HepG2 (cell line): ENCODE results near the gene TIMM44. TPM values are rescaled to one million over a fixed set of nuclear protein-coding genes. Genes with fewer than 3 reads are reported as not detected.

Experiments used
- AHDC1 ChIP-seq: sonication (generic); formaldehyde crosslinking; IDR thresholded peaks from 2 replicates; pipeline ENCODE4 v1.5.1; 2020; ENCODE audit warnings: mild to moderate bottlenecking, missing genetic modification reagents, borderline replicate concordance
- ATF1 ChIP-seq: IDR thresholded peaks from 2 replicates; pipeline ENCODE4 v1.6.1; 2016; ENCODE audit warnings: mild to moderate bottlenecking, control low read depth
- BORCS8-MEF2B ChIP-seq: sonication (generic); formaldehyde crosslinking; IDR thresholded peaks from 2 replicates; pipeline ENCODE4 v1.8.0; 2022; ENCODE audit warnings: mild to moderate bottlenecking, missing genetic modification reagents
- CCAR2 ChIP-seq: fragments of 200-400 bp; formaldehyde crosslinking; optimal IDR thresholded peaks from 2 replicates; pipeline ENCODE3; 2018; ENCODE audit warnings: low read depth, mild to moderate bottlenecking, low read length, moderate library complexity
- NCOR1 ChIP-seq: fragments of 200-600 bp; sonication (generic); IDR thresholded peaks from 2 replicates; pipeline ENCODE4 v1.7.0; 2017; ENCODE audit warnings: antibody characterized with exemption, low read length, borderline replicate concordance
- NR2F6 ChIP-seq, 2 experiments: IDR thresholded peaks; 2 replicates each; pipeline ENCODE4 v1.6.1; 2016; ENCODE audit warnings: antibody characterized with exemption in 1 of 2, mild to moderate bottlenecking in 1 of 2
- TBL1XR1 ChIP-seq: fragments of 150-350 bp; IDR thresholded peaks from 2 replicates; pipeline ENCODE4 v1.6.1; 2014; ENCODE audit warnings: borderline replicate concordance, low read length; ENCODE audit not compliant: partially characterized antibody
- TOE1 ChIP-seq: sonication (generic); formaldehyde crosslinking; IDR thresholded peaks from 2 replicates; pipeline ENCODE4 v1.4.0; 2020; ENCODE audit warnings: mild to moderate bottlenecking, missing genetic modification reagents
- TRIM24 ChIP-seq: sonication (generic); formaldehyde crosslinking; IDR thresholded peaks from 2 replicates; pipeline ENCODE4 v1.8.0; 2022; ENCODE audit warnings: mild to moderate bottlenecking, missing genetic modification reagents
- ZNF101 ChIP-seq: sonication (generic); formaldehyde crosslinking; IDR thresholded peaks from 2 replicates; pipeline ENCODE4 v1.4.0; 2020; ENCODE audit warnings: mild to moderate bottlenecking, low read depth, missing genetic modification reagents, borderline replicate concordance
- ZNF264 ChIP-seq: sonication (generic); formaldehyde crosslinking; IDR thresholded peaks from 2 replicates; pipeline ENCODE4 v1.4.0; 2020; ENCODE audit warnings: missing genetic modification reagents
- ZNF343 ChIP-seq: sonication (generic); formaldehyde crosslinking; IDR thresholded peaks from 2 replicates; pipeline ENCODE4 v1.4.0; 2020; ENCODE audit warnings: mild to moderate bottlenecking, missing genetic modification reagents
- ZNF687 ChIP-seq: sonication (generic); formaldehyde crosslinking; IDR thresholded peaks from 2 replicates; pipeline ENCODE4 v1.5.1; 2020; ENCODE audit warnings: mild to moderate bottlenecking, missing genetic modification reagents, moderate library complexity
- ZNF737 ChIP-seq: sonication (generic); formaldehyde crosslinking; IDR thresholded peaks from 2 replicates; pipeline ENCODE4 v1.5.0; 2020; ENCODE audit warnings: missing genetic modification reagents, mild to moderate bottlenecking, borderline replicate concordance
- ZNF777 ChIP-seq: sonication (generic); formaldehyde crosslinking; IDR thresholded peaks from 2 replicates; pipeline ENCODE4 v1.4.0; 2020; ENCODE audit warnings: missing genetic modification reagents
- ZNF879 ChIP-seq: sonication (generic); formaldehyde crosslinking; IDR thresholded peaks from 2 replicates; pipeline ENCODE4 v1.8.1; 2023; ENCODE audit warnings: missing genetic modification reagents
- polyA plus RNA-seq, 8 experiments: library from polyadenylated mRNA; depleted of rRNA in 3 of 8; stranded (reverse) in 7 of 8; unstranded in 1 of 8; fragments of >200 nt; fragmentation: Illumina TruSeq in 4 of 8; extraction: Trizol in 4 of 8; gene quantifications; 2 replicates each; pipeline versions ENCODE4 v1.2.1 to v1.2.3, GENCODE V29; 2011 to 2016; ENCODE audit warnings: low read depth in 4 of 8, missing spikeins in 1 of 8, mixed read lengths in 1 of 8; ENCODE audit not compliant: insufficient read depth in 1 of 8
- total RNA-seq, 5 experiments: library from RNA; depleted of rRNA; stranded (reverse); fragments of >200 nt; fragmentation: Illumina TruSeq; extraction: Trizol; gene quantifications; 2 replicates each; pipeline ENCODE4 v1.2.3, GENCODE V29; 2016; ENCODE audit warnings: low read depth in 1 of 5
- TF ChIP-seq, protein P1 (sequence below): sonication (generic); formaldehyde crosslinking; conservative IDR thresholded peaks from 2 replicates; pipeline ENCODE4 v1.4.0; 2020; ENCODE audit warnings: missing genetic modification reagents
- TF ChIP-seq, protein P2 (sequence below): sonication (generic); formaldehyde crosslinking; IDR thresholded peaks from 2 replicates; pipeline ENCODE4 v1.5.0; 2020; ENCODE audit warnings: missing genetic modification reagents, mild to moderate bottlenecking, borderline replicate concordance

The TIMM44 gene
- total and polyA plus RNA-seq, 2 of the 13 experiments (the other 11 are each of a cell fraction or from before 2014, with no cell fraction given): 42.9 to 72.6 TPM

DNA sequence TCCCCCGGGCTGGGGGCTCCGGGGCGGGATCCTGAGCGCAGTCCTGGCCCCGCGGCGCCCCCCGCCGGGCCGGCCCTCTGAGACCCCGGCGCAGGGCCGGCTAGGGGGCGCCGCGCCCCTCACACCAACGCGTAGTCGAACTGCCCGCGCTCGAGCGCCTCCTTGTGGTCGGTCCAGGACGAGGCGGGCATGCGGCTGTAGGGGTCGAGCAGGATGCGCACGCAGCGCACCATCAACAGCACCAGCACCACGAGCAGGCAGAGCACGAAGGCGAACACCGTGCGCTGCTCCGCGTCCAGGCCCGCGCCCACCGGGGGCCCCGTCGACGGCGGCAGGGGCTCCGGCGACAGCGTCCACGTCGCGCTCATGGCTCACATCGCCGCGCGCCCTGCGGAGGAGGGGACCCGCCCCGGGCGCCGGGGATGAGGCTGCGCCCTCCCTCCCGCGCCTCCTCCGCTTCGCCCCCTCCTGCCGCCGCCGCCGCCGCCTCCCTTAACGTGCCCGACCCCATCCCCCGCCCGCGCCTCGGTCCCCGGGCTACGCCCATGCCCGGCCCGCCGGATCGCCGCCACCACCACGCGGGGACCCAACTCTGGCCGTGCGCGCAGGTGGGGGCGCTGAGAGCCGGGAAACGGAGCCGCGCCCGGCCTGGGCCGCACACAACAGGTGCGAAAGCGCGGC, 18.2 kb downstream of the TIMM44 start (continued):
- TF ChIP-seq, protein P1, sequence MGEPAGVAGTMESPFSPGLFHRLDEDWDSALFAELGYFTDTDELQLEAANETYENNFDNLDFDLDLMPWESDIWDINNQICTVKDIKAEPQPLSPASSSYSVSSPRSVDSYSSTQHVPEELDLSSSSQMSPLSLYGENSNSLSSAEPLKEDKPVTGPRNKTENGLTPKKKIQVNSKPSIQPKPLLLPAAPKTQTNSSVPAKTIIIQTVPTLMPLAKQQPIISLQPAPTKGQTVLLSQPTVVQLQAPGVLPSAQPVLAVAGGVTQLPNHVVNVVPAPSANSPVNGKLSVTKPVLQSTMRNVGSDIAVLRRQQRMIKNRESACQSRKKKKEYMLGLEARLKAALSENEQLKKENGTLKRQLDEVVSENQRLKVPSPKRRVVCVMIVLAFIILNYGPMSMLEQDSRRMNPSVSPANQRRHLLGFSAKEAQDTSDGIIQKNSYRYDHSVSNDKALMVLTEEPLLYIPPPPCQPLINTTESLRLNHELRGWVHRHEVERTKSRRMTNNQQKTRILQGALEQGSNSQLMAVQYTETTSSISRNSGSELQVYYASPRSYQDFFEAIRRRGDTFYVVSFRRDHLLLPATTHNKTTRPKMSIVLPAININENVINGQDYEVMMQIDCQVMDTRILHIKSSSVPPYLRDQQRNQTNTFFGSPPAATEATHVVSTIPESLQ: no peak
- TF ChIP-seq ZNF737: no peak
- TF ChIP-seq, protein P2, sequence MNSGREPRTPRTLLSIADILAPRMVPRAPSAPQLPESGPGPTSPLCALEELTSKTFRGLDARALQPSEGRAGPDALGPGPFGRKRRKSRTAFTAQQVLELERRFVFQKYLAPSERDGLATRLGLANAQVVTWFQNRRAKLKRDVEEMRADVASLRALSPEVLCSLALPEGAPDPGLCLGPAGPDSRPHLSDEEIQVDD (CRISPR knock-in tag): peak; percentile 89; the same call in 1 of the 2 replicates
- no peak for TF ChIP-seq TRIM24 (CRISPR knock-in tag)
- TF ChIP-seq TBL1XR1: no peak
- TF ChIP-seq CCAR2: no peak
- TF ChIP-seq ZNF264 (CRISPR knock-in tag): no peak
- TF ChIP-seq AHDC1 (CRISPR knock-in tag): no peak
- no peak for TF ChIP-seq TOE1
- no peak for TF ChIP-seq NCOR1
- TF ChIP-seq ZNF343 (CRISPR knock-in tag): no peak
- no peak for TF ChIP-seq ZNF101 (CRISPR knock-in tag)
- peak; percentile 94 for TF ChIP-seq ZNF687 (CRISPR knock-in tag)
- peak; percentile 92 for TF ChIP-seq ZNF777
- TF ChIP-seq BORCS8-MEF2B: peak; percentile 82; the same call in 1 of the 2 replicates
- no peak for TF ChIP-seq NR2F6 (IDR thresholded peaks at IDR 0.05)
- peak; percentile 74 for TF ChIP-seq NR2F6 (CRISPR knock-in tag; IDR thresholded peaks at IDR 0.05)
- TF ChIP-seq ZNF879 (CRISPR knock-in tag): no peak
- no peak for TF ChIP-seq ATF1 (CRISPR knock-in tag)
